ENCODE data around the gene XYLT1. TPM values are rescaled to one million over a fixed set of nuclear protein-coding genes. Genes with fewer than 3 reads are reported as not detected.
A peak's percentile ranks its signal among the peaks of the same experiment; 100 is the strongest.

The XYLT1 gene
- total RNA-seq, 4 donors from 2014 or later = 6.6 to 17.2 (median 10.0) TPM

DNA sequence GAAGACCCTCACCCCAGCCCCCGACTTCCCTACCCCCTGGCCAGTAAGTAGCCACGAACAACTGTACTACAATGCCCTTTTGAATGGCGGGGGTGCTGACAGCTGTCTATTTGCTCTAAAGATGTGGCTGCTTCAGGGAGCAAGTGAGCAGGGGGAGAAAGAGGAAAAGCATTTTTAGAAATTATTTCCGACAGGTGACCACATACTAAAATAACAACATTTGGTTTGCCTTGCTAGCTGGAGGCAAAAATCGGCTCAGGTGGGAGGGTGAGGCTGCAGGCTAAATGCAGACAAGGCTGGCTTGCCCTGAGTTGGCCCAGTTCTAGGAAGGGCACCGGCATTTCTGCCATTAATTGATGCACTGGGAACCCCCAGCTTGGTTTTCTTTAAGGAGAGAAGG, 188.5 kb downstream of the XYLT1 start:
- WGBS, 2 donors = 63 to 70% methylated on average over 5 to 6 of the region's 6 CpGs

DNA sequence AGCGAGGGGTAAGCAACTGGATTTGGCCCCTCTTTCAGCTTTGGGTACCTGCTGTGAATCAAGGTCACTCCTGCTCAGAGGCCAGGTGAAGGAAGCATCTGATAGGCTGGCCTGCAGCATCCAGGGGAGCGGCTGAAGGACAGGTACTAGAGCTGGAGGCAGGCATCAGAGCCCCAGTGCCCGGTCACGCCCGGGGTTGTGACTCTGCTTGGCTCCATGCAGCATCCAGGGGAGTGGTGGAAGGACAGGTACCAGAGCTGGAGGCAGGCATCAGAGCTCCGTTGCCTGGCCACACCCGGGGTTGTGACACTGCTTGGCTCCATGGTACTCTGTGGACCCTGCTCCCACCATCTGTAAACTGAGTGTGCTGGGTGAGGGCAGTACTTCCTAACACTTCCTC, 189.7 kb downstream of the XYLT1 start:
- Histone ChIP-seq H3K9me3 (no peaks in the 10 kb centered on the region), H3K27ac (no peak overlapping the region), H3K36me3 (no peaks in the 10 kb centered on the region), H3K27me3 (no peaks in the 10 kb centered on the region), H3K4me1 (peaks cover 0 to 4% (median 0%) of the 10 kb centered on the region in 3 donors), H3K4me3 (no peak overlapping the region)
- WGBS, 2 donors = 84 to 100% methylated on average over 1 to 6 of the region's 7 CpGs
- no peak for TF ChIP-seq POLR2A (IDR thresholded peaks at IDR 0.05)
- TF ChIP-seq, protein P1, sequence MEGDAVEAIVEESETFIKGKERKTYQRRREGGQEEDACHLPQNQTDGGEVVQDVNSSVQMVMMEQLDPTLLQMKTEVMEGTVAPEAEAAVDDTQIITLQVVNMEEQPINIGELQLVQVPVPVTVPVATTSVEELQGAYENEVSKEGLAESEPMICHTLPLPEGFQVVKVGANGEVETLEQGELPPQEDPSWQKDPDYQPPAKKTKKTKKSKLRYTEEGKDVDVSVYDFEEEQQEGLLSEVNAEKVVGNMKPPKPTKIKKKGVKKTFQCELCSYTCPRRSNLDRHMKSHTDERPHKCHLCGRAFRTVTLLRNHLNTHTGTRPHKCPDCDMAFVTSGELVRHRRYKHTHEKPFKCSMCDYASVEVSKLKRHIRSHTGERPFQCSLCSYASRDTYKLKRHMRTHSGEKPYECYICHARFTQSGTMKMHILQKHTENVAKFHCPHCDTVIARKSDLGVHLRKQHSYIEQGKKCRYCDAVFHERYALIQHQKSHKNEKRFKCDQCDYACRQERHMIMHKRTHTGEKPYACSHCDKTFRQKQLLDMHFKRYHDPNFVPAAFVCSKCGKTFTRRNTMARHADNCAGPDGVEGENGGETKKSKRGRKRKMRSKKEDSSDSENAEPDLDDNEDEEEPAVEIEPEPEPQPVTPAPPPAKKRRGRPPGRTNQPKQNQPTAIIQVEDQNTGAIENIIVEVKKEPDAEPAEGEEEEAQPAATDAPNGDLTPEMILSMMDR (IDR thresholded peaks at IDR 0.05) = no peak
- intact Hi-C loops (cut with DNase I) = no loop called here
- DNase-seq = no peak

More for the DNA sequence above, 188.5 kb downstream of the XYLT1 start:
- Histone ChIP-seq H3K27me3 (no peaks in the 10 kb centered on the region), H3K9me3 (no peaks in the 10 kb centered on the region), H3K27ac (no peak overlapping the region), H3K4me3 (no peak overlapping the region), H3K36me3 (no peaks in the 10 kb centered on the region), H3K4me1 (no peaks in the 10 kb centered on the region)
- TF ChIP-seq POLR2A (IDR thresholded peaks at IDR 0.05) = no peak
- intact Hi-C loops (cut with DNase I) = no loop called here
- DNase-seq = no peak

DNA sequence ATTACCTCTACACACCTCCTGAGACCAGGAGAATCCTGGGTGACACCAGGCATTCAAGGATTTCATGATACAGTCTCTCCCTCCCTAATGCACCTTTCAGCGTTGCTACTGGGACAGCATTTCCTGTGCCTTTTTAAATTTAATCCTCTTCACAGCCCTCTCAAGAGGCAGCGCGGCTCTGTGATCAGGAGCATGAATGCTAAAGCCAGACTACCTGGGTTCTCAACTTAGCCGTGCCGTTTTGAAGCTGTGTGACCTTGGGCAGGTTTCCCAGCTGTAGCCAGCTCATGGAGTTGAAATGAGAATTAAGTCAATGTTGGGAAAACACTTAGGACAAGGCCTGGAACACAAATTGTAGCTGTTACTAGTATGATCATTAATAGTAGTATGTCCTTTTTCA, 191.8 kb downstream of the XYLT1 start:
- Histone ChIP-seq H3K27me3 (no peaks in the 10 kb centered on the region), H3K4me3 (no peak overlapping the region), H3K36me3 (no peaks in the 10 kb centered on the region), H3K4me1 (peaks cover 0 to 24% (median 3%) of the 10 kb centered on the region in 3 donors), H3K9me3 (no peaks in the 10 kb centered on the region), H3K27ac (no peak overlapping the region)
- intact Hi-C loops (cut with DNase I) = no loop called here
- whole genome bisulfite sequencing, 2 donors = 78% methylated on average over 5 of the region's 5 CpGs; no CpG with 5 or more reads in 1 of the 2 donors
- TF ChIP-seq POLR2A (IDR thresholded peaks at IDR 0.05) = no peak
- TF ChIP-seq, protein P1 (IDR thresholded peaks at IDR 0.05) = no peak
- no peak for DNase-seq

DNA sequence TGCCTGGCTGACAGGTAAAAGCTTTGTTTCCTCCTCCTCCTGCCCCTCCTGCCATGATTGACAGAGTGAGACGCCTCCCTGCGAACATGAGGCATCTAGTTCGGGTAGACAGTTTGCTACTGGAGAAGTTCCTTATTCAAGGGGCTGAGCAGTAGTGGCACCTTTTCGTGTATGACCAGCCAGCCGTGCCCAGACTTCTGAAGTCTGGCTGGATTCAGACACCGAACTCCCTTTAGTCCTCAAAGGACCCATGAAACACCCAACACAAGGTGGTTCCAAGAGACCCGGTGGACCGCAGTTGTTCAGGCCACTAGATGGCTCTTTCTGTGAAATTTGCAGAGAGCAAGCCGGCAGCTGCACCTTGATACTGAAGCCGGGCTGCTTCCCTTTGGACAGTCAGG, 192.8 kb downstream of the XYLT1 start:
- peaks cover 3 to 33% (median 3%) of the 10 kb centered on the region in 3 donors for H3K4me1 ChIP-seq
- H3K9me3 ChIP-seq = no peaks in the 10 kb centered on the region
- 50 to 55% methylated on average over 7 of the region's 10 CpGs for WGBS, 2 donors
- no peak overlapping the region for H3K27ac ChIP-seq
- no peaks in the 10 kb centered on the region for H3K27me3 ChIP-seq
- no peak for DNase-seq
- H3K36me3 ChIP-seq = no peaks in the 10 kb centered on the region
- intact Hi-C loops (cut with DNase I) = no loop called here
- no peak overlapping the region for H3K4me3 ChIP-seq
- TF ChIP-seq POLR2A (IDR thresholded peaks at IDR 0.05) = no peak
- TF ChIP-seq, protein P1 (IDR thresholded peaks at IDR 0.05) = peak in 4 of 6 experiments; percentile 11 to 39 (median 23)

DNA sequence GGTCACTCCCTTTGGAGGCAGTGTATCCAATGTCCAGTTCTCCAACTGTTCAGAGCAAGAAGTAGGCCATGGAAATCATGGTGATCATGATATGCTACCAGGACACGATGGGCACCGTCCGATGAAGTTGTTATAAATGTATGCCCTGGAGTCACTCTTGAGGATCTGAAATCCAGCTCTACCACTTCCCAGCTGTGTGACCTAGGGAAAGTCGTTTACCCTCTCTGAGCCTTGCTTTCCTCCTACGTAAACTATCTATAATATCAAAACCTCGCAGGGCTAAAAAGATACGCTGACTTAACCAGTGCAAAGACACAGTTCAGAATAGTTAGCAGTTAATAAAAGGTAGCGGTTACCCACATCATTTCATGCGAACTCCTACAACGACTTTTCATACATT, 194.2 kb downstream of the XYLT1 start:
- H3K27me3 ChIP-seq = no peaks in the 10 kb centered on the region
- intact Hi-C loops (cut with DNase I) = no loop called here

More for the DNA sequence above, 194.2 kb downstream of the XYLT1 start:
- H3K36me3 ChIP-seq = no peaks in the 10 kb centered on the region
- no peak overlapping the region for H3K27ac ChIP-seq
- no peak overlapping the region for H3K4me3 ChIP-seq
- TF ChIP-seq, protein P1 (IDR thresholded peaks at IDR 0.05) = no peak
- no peak for TF ChIP-seq POLR2A (IDR thresholded peaks at IDR 0.05)
- peaks cover 7 to 42% (median 10%) of the 10 kb centered on the region in 3 donors for H3K4me1 ChIP-seq
- H3K9me3 ChIP-seq = no peaks in the 10 kb centered on the region
- 93 to 94% methylated on average over 9 to 10 of the region's 10 CpGs for WGBS, 2 donors
- DNase-seq = no peak

All from esophagus squamous epithelium (tissue), 5 donors.